ENCODE measurements around the gene CD44. TPM values are rescaled to one million over a fixed set of nuclear protein-coding genes. Genes with fewer than 3 reads are reported as not detected.

Gene CD44
- total RNA-seq, 4 donors from 2014 or later: 211 to 319 (median 266) TPM

- WGBS, 2 donors (ENCODE audit: low coverage in 1 of 2): 0 to 28% methylated on average over 1 of the region's 1 CpG
- ATAC-seq: no peak
- peaks cover 2 to 8% of the 10 kb centered on the region in 2 donors for H3K36me3 ChIP-seq
Measured at GRCh38 chr11:35235498-35235897, 96.5 kb downstream of the CD44 start.

GRCh38 chr11:35235936-35236666 is 97.1 kb downstream of the CD44 start:
- WGBS, 2 donors (ENCODE audit: low coverage in 1 of 2): 80 to 100% methylated on average over 1 to 4 of the region's 4 CpGs
- peak overlapping the region in 1 of 4 donors; percentile 15 for H3K27ac ChIP-seq
- ATAC-seq: no peak

More at GRCh38 chr11:35235498-35235897, 96.5 kb downstream of the CD44 start:
- no peak overlapping the region for H3K4me3 ChIP-seq
- peaks cover 0 to 52% (median 6%) of the 10 kb centered on the region in 3 donors for H3K4me1 ChIP-seq
- TF ChIP-seq EP300 (IDR thresholded peaks at IDR 0.05) (no peak), POLR2AphosphoS5 (IDR thresholded peaks at IDR 0.05) (no peak), CTCF (IDR thresholded peaks at IDR 0.05) (no peak), POLR2A (IDR thresholded peaks at IDR 0.05) (no peak)
- no peaks in the 10 kb centered on the region for H3K9me3 ChIP-seq
- no peaks in the 10 kb centered on the region for H3K27me3 ChIP-seq
- no peak overlapping the region for H3K27ac ChIP-seq

GRCh38 chr11:35236667-35237003 is 97.7 kb downstream of the CD44 start:
- Histone ChIP-seq H3K9me3 (no peaks in the 10 kb centered on the region), H3K4me1 (peaks cover 0 to 51% (median 6%) of the 10 kb centered on the region in 3 donors), H3K27me3 (no peaks in the 10 kb centered on the region), H3K36me3 (no peaks in the 10 kb centered on the region), H3K27ac (peak overlapping the region in 1 of 4 donors; percentile 15), H3K4me3 (no peak overlapping the region)
- peak; percentile 19 for TF ChIP-seq POLR2AphosphoS5 (IDR thresholded peaks at IDR 0.05)
- no peak for TF ChIP-seq CTCF (IDR thresholded peaks at IDR 0.05)
- TF ChIP-seq EP300 (IDR thresholded peaks at IDR 0.05): no peak
- no peak for ATAC-seq
- 83 to 85% methylated on average over 2 to 4 of the region's 5 CpGs for WGBS, 2 donors (ENCODE audit: low coverage in 1 of 2)

More at GRCh38 chr11:35235936-35236666, 97.1 kb downstream of the CD44 start:
- H3K27me3 ChIP-seq: no peaks in the 10 kb centered on the region
- TF ChIP-seq EP300 (IDR thresholded peaks at IDR 0.05): no peak
- TF ChIP-seq CTCF (IDR thresholded peaks at IDR 0.05): no peak
- TF ChIP-seq POLR2AphosphoS5 (IDR thresholded peaks at IDR 0.05): no peak
- no peak for TF ChIP-seq POLR2A (IDR thresholded peaks at IDR 0.05)
- no peak overlapping the region for H3K4me3 ChIP-seq
- H3K36me3 ChIP-seq: peaks cover 0 to 2% of the 10 kb centered on the region in 2 donors
- H3K9me3 ChIP-seq: no peaks in the 10 kb centered on the region
- H3K4me1 ChIP-seq: peaks cover 0 to 52% (median 6%) of the 10 kb centered on the region in 3 donors

- H3K27me3 ChIP-seq: no peaks in the 10 kb centered on the region
- H3K4me1 ChIP-seq: peaks cover 0 to 44% (median 2%) of the 10 kb centered on the region in 3 donors
- H3K4me3 ChIP-seq: no peak overlapping the region
- H3K36me3 ChIP-seq: no peaks in the 10 kb centered on the region
- H3K27ac ChIP-seq: peak overlapping the region in 2 of 4 donors; percentile 40 to 63
- 87% methylated on average over 1 of the region's 1 CpG; no CpG with 5 or more reads in 1 of the 2 donors for WGBS, 2 donors (ENCODE audit: low coverage in 1 of 2)
- no peak for ATAC-seq
- TF ChIP-seq POLR2AphosphoS5 (IDR thresholded peaks at IDR 0.05) (no peak), EP300 (IDR thresholded peaks at IDR 0.05) (no peak)
- no peaks in the 10 kb centered on the region for H3K9me3 ChIP-seq
Measured at GRCh38 chr11:35237351-35237750, 98.4 kb downstream of the CD44 start.

GRCh38 chr11:35237860-35238715 is 99.1 kb downstream of the CD44 start:
- peak overlapping the region in 2 of 4 donors; percentile 51 to 63 for H3K27ac ChIP-seq
- ATAC-seq: no peak
- no peak overlapping the region for H3K4me3 ChIP-seq
- no peaks in the 10 kb centered on the region for H3K27me3 ChIP-seq
- H3K4me1 ChIP-seq: peaks cover 0 to 41% (median 0%) of the 10 kb centered on the region in 3 donors
- no peaks in the 10 kb centered on the region for H3K36me3 ChIP-seq
- WGBS, 2 donors (ENCODE audit: low coverage in 1 of 2): 60 to 65% methylated on average over 12 to 14 of the region's 15 CpGs
- peak in 3 of 4 experiments; percentile 47 to 61 (median 48) for TF ChIP-seq CTCF (IDR thresholded peaks at IDR 0.05)
- TF ChIP-seq EP300 (IDR thresholded peaks at IDR 0.05): no peak
- H3K9me3 ChIP-seq: no peaks in the 10 kb centered on the region

Data from gastroesophageal sphincter (tissue), 4 donors.